ENCODE measurements around the gene DRC3.

- no peak for TF ChIP-seq EGR1 (IDR thresholded peaks at IDR 0.05; ENCODE audit: low read depth)
- no peak for TF ChIP-seq CTCF (IDR thresholded peaks at IDR 0.05 in 2 of 3, conservative IDR thresholded peaks at IDR 0.05 in 1 of 3; ENCODE audit: borderline replicate concordance in 1 of 3, insufficient read depth in 1 of 3, low read depth in 2 of 3, low read length in 2 of 3)
- no peak for TF ChIP-seq POLR2A (IDR thresholded peaks at IDR 0.05; ENCODE audit: borderline replicate concordance, extremely low read depth, insufficient read depth, insufficient read length)
- TF ChIP-seq POLR2AphosphoS5 (IDR thresholded peaks at IDR 0.05; ENCODE audit: low read depth, low read length) = no peak
- no peak for TF ChIP-seq EZH2 (IDR thresholded peaks at IDR 0.05)
- no peak for TF ChIP-seq SIN3A (IDR thresholded peaks at IDR 0.05; ENCODE audit: low read depth)
- no peak for TF ChIP-seq ATF3 (IDR thresholded peaks at IDR 0.05)
- TF ChIP-seq JUND (IDR thresholded peaks at IDR 0.05) = no peak
- TF ChIP-seq CEBPB (IDR thresholded peaks at IDR 0.05; ENCODE audit: low read depth) = no peak
- TF ChIP-seq YY1 (IDR thresholded peaks at IDR 0.05; ENCODE audit: extremely low read depth, insufficient replicate concordance, low read depth, low read length) = no peak
- TF ChIP-seq MAX (IDR thresholded peaks at IDR 0.05) = no peak
Measured at GRCh38 chr17:17993852-17994251, 21.2 kb downstream of the DRC3 start.

Data from HCT116 (cell line).